ENCODE measurements around the gene ACAP2.

The ACAP2 gene

DNA sequence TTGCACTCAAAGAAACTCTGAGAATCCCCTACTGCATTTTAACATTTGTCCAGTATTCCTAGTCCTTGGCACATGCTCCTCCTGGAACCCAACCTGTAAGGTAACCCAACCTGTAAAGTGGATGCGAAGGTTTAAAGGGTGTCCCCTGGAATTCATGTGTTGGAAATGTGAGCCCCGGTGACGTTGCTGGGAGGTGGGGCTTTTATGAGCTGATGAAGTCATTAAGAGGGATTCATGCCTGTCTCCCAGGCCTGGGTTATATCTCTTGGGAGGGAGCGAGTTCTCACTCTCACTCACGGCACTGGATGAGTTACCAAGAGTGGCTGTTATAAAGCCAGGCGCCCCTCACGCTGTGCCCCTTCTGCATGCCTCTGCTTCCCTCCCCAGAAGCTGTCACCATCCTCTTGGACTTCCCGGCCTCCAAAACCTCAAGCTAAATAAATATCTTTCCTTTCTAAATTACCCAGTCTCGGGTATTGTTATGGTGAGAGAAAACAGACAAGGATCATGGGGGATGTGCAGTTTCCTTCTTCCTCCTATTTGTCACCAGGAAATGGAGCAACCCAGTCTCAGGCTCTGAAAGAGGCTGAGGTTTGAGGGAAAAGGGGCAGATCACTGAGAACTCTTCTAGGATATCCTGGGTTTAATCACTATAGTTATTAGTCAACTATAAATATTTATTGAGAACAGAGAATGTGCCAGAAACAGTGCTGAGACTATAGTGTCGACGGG is 179.5 kb downstream of the ACAP2 start:
- H3K27ac ChIP-seq = no peak overlapping the region

DNA sequence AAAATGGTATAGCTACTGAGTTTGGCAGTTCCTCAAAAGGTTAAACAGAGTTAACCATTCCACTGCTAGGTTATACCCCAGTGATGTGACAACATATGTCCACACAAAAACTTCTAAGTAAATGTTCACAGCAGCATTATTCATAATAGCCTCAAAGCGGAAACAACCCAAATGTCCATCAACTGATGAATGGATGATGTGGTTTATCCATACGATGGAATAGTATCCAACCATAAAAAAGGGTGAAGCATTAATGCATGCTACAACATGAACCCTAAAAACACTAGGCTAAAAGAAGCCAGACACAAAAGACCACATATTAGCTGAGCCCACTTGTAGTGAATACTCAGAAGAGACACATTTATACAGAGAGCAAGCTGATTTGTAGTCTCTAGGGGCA is 180.9 kb downstream of the ACAP2 start:
- H3K27ac ChIP-seq = no peak overlapping the region
- TF ChIP-seq, protein P1, sequence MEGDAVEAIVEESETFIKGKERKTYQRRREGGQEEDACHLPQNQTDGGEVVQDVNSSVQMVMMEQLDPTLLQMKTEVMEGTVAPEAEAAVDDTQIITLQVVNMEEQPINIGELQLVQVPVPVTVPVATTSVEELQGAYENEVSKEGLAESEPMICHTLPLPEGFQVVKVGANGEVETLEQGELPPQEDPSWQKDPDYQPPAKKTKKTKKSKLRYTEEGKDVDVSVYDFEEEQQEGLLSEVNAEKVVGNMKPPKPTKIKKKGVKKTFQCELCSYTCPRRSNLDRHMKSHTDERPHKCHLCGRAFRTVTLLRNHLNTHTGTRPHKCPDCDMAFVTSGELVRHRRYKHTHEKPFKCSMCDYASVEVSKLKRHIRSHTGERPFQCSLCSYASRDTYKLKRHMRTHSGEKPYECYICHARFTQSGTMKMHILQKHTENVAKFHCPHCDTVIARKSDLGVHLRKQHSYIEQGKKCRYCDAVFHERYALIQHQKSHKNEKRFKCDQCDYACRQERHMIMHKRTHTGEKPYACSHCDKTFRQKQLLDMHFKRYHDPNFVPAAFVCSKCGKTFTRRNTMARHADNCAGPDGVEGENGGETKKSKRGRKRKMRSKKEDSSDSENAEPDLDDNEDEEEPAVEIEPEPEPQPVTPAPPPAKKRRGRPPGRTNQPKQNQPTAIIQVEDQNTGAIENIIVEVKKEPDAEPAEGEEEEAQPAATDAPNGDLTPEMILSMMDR (conservative IDR thresholded peaks at IDR 0.05) = no peak
- no peak for TF ChIP-seq ZFX (IDR thresholded peaks at IDR 0.05)

More for the DNA sequence above, 179.5 kb downstream of the ACAP2 start:
- no peak for TF ChIP-seq ZFX (IDR thresholded peaks at IDR 0.05)
- TF ChIP-seq, protein P1 (conservative IDR thresholded peaks at IDR 0.05) = no peak

DNA sequence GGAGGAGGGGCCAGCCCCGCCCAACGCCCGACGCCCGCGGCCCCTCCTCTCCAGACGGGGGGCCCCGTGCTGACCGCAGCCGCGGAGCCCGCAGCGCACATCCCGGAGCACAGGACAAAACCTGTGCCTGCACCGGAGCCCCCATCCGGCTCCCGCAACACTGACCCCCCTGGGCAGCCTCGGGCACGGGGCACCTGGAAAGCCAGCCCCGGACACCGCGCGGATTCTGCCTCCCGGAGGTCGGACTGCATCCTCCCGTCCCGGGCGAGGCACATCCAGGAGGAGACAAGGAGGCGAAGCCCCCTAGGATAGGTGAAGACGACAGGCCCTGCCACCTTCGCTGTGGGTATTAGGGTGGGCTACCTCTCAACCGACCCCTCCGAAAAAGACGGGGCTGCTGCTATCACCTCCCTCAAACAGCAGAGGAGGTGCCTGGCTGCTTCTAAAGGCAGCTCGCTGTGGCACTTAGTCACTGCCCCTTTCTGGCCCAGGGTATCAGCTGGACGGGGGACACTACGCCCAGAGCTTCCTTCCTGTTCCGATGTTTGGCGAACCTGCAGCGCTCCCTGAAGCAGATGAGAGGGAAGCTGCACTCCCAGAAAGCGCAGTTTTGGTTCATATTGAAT is 182.4 kb downstream of the ACAP2 start:
- peak overlapping the region; percentile 86 for H3K27ac ChIP-seq
- no peak for TF ChIP-seq ZFX (IDR thresholded peaks at IDR 0.05)
- TF ChIP-seq, protein P1 (conservative IDR thresholded peaks at IDR 0.05) = no peak; the same call in none of the 2 replicates

DNA sequence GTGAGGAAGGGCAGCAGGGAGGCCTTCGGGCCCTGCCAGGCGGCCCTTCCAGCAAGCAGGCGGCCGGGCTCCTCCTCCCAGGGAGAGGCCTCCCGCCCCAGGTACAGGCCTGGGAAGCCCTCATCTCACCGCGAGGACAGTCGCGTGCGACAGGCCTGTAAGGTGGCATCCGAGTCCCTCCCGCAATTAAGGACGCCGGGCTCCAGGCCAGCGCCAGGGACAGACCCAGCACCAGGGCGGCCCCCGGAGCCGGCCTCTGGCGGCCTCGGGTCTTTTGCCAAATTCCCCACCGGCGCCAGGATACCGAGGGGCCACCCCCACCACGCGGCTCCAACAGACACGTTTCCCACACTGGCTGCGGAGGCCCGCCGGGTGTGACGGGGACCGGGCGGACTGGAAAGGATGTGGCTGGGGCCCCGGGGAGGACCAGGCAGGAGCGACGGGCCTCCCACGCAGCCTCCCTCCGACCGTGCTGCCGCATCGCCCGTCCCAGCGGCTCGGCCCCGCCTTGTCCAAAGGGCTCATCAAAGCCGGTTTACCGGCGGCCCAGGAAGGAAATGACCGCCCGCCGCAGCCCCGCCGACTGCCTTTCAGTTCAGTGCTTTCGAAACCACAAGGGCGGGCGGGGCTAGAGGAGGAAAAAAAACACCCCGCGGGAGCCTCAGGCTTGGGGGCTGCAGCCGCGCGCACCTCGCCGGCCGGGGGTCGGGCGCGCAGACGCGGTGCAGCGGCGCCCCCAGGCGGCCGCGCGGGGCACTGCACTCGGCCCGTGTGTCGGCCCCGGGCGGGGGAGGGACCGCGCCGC is 183.1 kb downstream of the ACAP2 start:
- H3K27ac ChIP-seq = peak overlapping the region; percentile 86
- TF ChIP-seq, protein P1 (conservative IDR thresholded peaks at IDR 0.05) = peak; percentile 100
- TF ChIP-seq ZFX (IDR thresholded peaks at IDR 0.05) = peak; percentile 97

DNA sequence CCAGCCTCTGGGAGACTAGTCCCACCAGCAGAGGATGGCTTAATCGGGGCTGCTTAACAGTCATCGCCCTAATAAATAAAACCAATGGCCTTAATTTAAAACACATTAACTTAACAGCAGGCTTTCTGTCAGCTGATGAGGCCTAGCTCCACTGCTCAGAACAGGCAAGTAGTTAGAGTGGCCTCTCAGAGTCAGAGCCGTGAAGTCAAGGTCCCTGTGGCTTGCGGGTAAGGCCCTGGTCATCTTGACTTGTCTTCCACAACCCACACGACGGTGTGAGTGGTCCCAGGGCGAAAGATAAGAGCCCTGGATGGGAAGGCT is 183.7 kb downstream of the ACAP2 start:
- H3K27ac ChIP-seq = peak overlapping the region; percentile 86
- no peak for TF ChIP-seq ZFX (IDR thresholded peaks at IDR 0.05)
- TF ChIP-seq, protein P1 (conservative IDR thresholded peaks at IDR 0.05) = no peak

DNA sequence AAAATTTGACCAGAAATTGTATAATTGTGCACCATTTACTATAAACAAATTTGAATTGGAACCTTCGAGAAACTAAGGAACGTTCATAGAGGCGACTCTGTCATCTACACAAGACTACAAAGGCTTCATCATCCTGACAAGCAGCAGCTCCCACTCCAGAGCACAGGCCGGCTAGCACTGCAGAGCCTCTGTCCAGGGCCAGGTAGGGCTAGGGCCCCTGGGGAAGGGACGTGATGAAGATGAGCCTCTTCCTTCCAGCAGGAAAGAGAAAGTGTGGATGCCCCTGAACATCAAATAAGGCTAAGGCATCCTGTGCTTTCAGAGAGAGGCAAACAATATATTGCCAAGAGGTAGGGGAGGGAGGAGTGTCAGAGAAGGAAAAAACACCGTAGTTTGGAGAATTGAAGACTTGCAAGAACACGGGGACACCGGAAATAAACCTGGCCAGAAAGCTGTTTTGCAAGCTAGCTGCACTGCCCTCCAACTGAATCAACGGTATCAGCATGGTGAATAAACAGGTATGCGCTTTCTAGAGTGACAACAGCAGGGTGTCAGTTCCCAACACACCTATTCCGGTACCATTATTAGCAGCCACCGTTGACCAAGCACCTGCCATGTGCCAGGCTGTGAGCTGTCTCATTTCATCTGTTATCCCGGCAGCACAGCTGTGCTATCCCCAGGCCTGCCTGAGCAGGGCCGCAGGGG is 184.2 kb downstream of the ACAP2 start:
- no peak for TF ChIP-seq ZFX (IDR thresholded peaks at IDR 0.05)
- TF ChIP-seq, protein P1 (conservative IDR thresholded peaks at IDR 0.05) = no peak
- H3K27ac ChIP-seq = peak overlapping the region; percentile 86
